Measurements from ENCODE around the gene RASL11A. TPM values are rescaled to one million over a fixed set of nuclear protein-coding genes. Genes with fewer than 3 reads are reported as not detected.
"Not testable (repeated sequence)": the region's sequence is repeated elsewhere in the genome, so short reads cannot be mapped to it uniquely, and the experiment has no call there.

RASL11A gene
- 0.77 TPM in 1 of 2 replicates, not detected in the other for total RNA-seq (ENCODE audit: low replicate concordance)

- TF ChIP-seq CTCF (IDR thresholded peaks at IDR 0.05), result peak; percentile 90
- TF ChIP-seq EZH2phosphoT487 (IDR thresholded peaks at IDR 0.05), result peak; percentile 56
- TF ChIP-seq EZH2 (IDR thresholded peaks at IDR 0.05), result peak; percentile 72
- Histone ChIP-seq H3K79me2 (ENCODE audit: low read depth) (no peaks in the 10 kb centered on the region), H3K4me3 (peak within 1 kb of the TSS; percentile 71), H3K27me3 (peaks cover 43% of the 10 kb centered on the region), H3K27ac (no peak within 1 kb of the TSS), H3K4me2 (peak within 1 kb of the TSS; percentile 90), H3F3A (ENCODE audit: low read depth) (peaks cover 14% of the 10 kb centered on the region), H3K4me1 (no peaks in the 10 kb centered on the region), H3K9me3 (ENCODE audit: low read depth) (no peaks in the 10 kb centered on the region), H3K36me3 (no peaks in the 10 kb centered on the region), H2AFZ (replicated peaks) (peak within 1 kb of the TSS; percentile 98), H3K9ac (no peak within 1 kb of the TSS), H4K20me1 (ENCODE audit: low read depth) (no peaks in the 10 kb centered on the region)
- peak within 1 kb of the TSS; percentile 90 for H3K4me3 Mint-ChIP-seq
- peaks cover 3% of the 10 kb centered on the region for H3K36me3 Mint-ChIP-seq
- H3K27me3 Mint-ChIP-seq (ENCODE audit: insufficient read depth, low read depth), result peaks cover 10% of the 10 kb centered on the region
- no peaks in the 10 kb centered on the region for H3K9me3 Mint-ChIP-seq
- H3K27ac Mint-ChIP-seq, result no peak within 1 kb of the TSS
- H3K4me1 Mint-ChIP-seq, result peaks cover 9% of the 10 kb centered on the region
- peak; percentile 94 for DNase-seq (ENCODE audit: low spot score)
Observed at GRCh38 chr13:27270594-27271520, at the start of gene RASL11A. Gene RASL11A, plus strand, starts transcription at chr13:27270830. Its CDS starts 115 bp downstream, at chr13:27270945.

- H3K9me3 ChIP-seq (ENCODE audit: low read depth); H3K4me2 ChIP-seq; H3K9me3 Mint-ChIP-seq; H3K4me3 Mint-ChIP-seq; H3F3A ChIP-seq (ENCODE audit: low read depth); H3K4me3 ChIP-seq; H3K36me3 ChIP-seq; H3K27me3 Mint-ChIP-seq (ENCODE audit: insufficient read depth, low read depth); H3K27ac Mint-ChIP-seq; H2AFZ ChIP-seq (replicated peaks); H3K9ac ChIP-seq; H3K27ac ChIP-seq; H4K20me1 ChIP-seq (ENCODE audit: low read depth); H3K79me2 ChIP-seq (ENCODE audit: low read depth); H3K4me1 Mint-ChIP-seq; DNase-seq (ENCODE audit: low spot score); H3K27me3 ChIP-seq; H3K4me1 ChIP-seq: not testable (repeated sequence)
- H3K36me3 Mint-ChIP-seq, result peaks cover 14% of the 10 kb centered on the region
Observed at GRCh38 chr13:27222100-27222499, 48.5 kb upstream of the RASL11A start.

GRCh38 chr13:27226991-27227390 lies 43.6 kb upstream of the RASL11A start:
- Mint-ChIP-seq H3K36me3 (peaks cover 2% of the 10 kb centered on the region), H3K4me3 (no peak overlapping the region), H3K4me1 (no peaks in the 10 kb centered on the region), H3K9me3 (peaks cover 8% of the 10 kb centered on the region), H3K27ac (no peak overlapping the region), H3K27me3 (ENCODE audit: insufficient read depth, low read depth) (peaks cover under 1% of the 10 kb centered on the region)
- Histone ChIP-seq H3K79me2 (ENCODE audit: low read depth) (no peaks in the 10 kb centered on the region), H3K9me3 (ENCODE audit: low read depth) (no peaks in the 10 kb centered on the region), H4K20me1 (ENCODE audit: low read depth) (no peaks in the 10 kb centered on the region), H3K9ac (no peak overlapping the region), H3K27ac (no peak overlapping the region), H3K27me3 (no peaks in the 10 kb centered on the region), H3F3A (ENCODE audit: low read depth) (no peaks in the 10 kb centered on the region), H3K4me1 (no peaks in the 10 kb centered on the region), H2AFZ (replicated peaks) (no peak overlapping the region), H3K4me3 (no peak overlapping the region), H3K36me3 (peaks cover 5% of the 10 kb centered on the region), H3K4me2 (no peak overlapping the region)
- DNase-seq (ENCODE audit: low spot score), result no peak
- TF ChIP-seq EZH2 (IDR thresholded peaks at IDR 0.05) (no peak), CTCF (IDR thresholded peaks at IDR 0.05) (no peak), EZH2phosphoT487 (IDR thresholded peaks at IDR 0.05) (no peak)

- Histone ChIP-seq H3K9me3 (ENCODE audit: low read depth) (no peaks in the 10 kb centered on the region), H3K27ac (no peak overlapping the region), H3K9ac (no peak overlapping the region), H3K79me2 (ENCODE audit: low read depth) (no peaks in the 10 kb centered on the region), H3K4me2 (no peak overlapping the region), H4K20me1 (ENCODE audit: low read depth) (no peaks in the 10 kb centered on the region), H3K27me3 (no peaks in the 10 kb centered on the region), H2AFZ (replicated peaks) (no peak overlapping the region), H3K4me1 (no peaks in the 10 kb centered on the region), H3K4me3 (no peak overlapping the region), H3F3A (ENCODE audit: low read depth) (no peaks in the 10 kb centered on the region), H3K36me3 (peaks cover 5% of the 10 kb centered on the region)
- no peaks in the 10 kb centered on the region for H3K27me3 Mint-ChIP-seq (ENCODE audit: insufficient read depth, low read depth)
- no peaks in the 10 kb centered on the region for H3K4me1 Mint-ChIP-seq
- H3K27ac Mint-ChIP-seq, result no peak overlapping the region
- H3K36me3 Mint-ChIP-seq, result peaks cover 8% of the 10 kb centered on the region
- no peak overlapping the region for H3K4me3 Mint-ChIP-seq
- TF ChIP-seq CTCF (IDR thresholded peaks at IDR 0.05), result no peak
- no peak for TF ChIP-seq EZH2phosphoT487 (IDR thresholded peaks at IDR 0.05)
- no peak for TF ChIP-seq EZH2 (IDR thresholded peaks at IDR 0.05)
- no peak for DNase-seq (ENCODE audit: low spot score)
- peaks cover 13% of the 10 kb centered on the region for H3K9me3 Mint-ChIP-seq
Observed at GRCh38 chr13:27228131-27228530, 42.5 kb upstream of the RASL11A start.
